Loucy (cell line): ENCODE measurements around the gene PSMB8.

Experiments
- EZH2phosphoT487 ChIP-seq: fragments of 200-600 bp; IDR thresholded peaks from 2 replicates; pipeline ENCODE4 v1.6.1; 2018; ENCODE audit warnings: antibody characterized with exemption, mild to moderate bottlenecking, moderate library complexity, borderline replicate concordance
- TF ChIP-seq, protein P1 (sequence below): fragments of 200-600 bp; sonication (generic); conservative IDR thresholded peaks from 2 replicates; pipeline ENCODE4 v1.5.1; 2014; ENCODE audit warnings: mild to moderate bottlenecking, antibody characterized with exemption, low read length

DNA sequence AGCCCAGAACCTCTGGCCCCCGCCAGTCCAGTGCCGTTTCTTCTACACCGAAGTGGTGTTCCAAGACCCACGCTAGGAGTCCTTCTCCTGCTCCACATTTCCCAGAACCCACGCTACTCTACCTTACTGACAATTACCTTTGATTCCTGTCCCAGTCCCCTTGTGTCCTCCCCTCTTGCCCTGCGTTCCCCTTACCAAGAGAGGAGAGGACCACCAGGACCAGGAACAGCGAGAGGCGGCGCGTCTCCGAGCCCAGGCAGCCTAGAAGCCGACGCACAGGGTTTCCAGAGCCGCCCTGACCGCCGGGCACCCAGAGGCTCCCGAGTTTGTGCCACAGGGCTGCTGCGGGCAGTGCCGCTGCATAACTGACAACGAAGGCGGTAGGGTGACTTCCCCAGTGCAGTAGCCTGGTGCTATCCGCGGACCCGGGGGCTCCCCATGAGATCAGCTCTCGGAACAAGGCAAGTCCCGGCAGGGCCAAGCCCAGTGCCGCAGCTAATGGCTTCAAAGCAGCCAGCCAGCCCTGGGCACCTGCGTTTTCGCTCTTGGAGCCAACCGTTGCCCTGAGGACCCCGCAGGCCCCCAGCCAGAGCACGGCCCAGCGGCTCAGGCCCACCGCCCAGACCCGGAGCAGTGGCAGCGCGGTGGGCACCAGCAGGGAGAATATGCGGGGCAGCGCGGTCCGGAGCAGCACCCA lies 9.1 kb upstream of the PSMB8 start:
- TF ChIP-seq, protein P1, sequence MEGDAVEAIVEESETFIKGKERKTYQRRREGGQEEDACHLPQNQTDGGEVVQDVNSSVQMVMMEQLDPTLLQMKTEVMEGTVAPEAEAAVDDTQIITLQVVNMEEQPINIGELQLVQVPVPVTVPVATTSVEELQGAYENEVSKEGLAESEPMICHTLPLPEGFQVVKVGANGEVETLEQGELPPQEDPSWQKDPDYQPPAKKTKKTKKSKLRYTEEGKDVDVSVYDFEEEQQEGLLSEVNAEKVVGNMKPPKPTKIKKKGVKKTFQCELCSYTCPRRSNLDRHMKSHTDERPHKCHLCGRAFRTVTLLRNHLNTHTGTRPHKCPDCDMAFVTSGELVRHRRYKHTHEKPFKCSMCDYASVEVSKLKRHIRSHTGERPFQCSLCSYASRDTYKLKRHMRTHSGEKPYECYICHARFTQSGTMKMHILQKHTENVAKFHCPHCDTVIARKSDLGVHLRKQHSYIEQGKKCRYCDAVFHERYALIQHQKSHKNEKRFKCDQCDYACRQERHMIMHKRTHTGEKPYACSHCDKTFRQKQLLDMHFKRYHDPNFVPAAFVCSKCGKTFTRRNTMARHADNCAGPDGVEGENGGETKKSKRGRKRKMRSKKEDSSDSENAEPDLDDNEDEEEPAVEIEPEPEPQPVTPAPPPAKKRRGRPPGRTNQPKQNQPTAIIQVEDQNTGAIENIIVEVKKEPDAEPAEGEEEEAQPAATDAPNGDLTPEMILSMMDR = no peak
- TF ChIP-seq EZH2phosphoT487 = no peak
